RWPE1 (cell line): Measurements from ENCODE around the gene RUNX1.

ENCODE experiments used
- CTCF ChIA-PET: fragments of 350-600 bp; sonication (Branson Sonifier 250); formaldehyde crosslinking; extraction: SDS; loops from one replicate; lab custom pipeline; 2021; lab: Yijun Ruan, JAX
- POLR2A ChIA-PET: fragments of 400-600 bp; formaldehyde crosslinking; extraction: SDS; loops from one replicate; lab custom pipeline; 2020; ENCODE audit warnings: antibody characterized with exemption; ENCODE audit not compliant: low non-redundant PET; lab: Yijun Ruan, JAX
- DNase-seq: peaks from one replicate; pipeline ENCODE4 v3.0.0; 2012; ENCODE audit warnings: low spot score
- H3K27ac ChIP-seq: fragments of 450-650 bp; 2 replicates; pipeline ENCODE4 v1.5.1; 2017
- TF ChIP-seq, protein P1 (sequence below): fragments of 450-650 bp; conservative IDR thresholded peaks from 2 replicates; pipeline ENCODE4 v1.5.1; 2017; ENCODE audit warnings: low read depth, mild to moderate bottlenecking

The RUNX1 gene

DNA sequence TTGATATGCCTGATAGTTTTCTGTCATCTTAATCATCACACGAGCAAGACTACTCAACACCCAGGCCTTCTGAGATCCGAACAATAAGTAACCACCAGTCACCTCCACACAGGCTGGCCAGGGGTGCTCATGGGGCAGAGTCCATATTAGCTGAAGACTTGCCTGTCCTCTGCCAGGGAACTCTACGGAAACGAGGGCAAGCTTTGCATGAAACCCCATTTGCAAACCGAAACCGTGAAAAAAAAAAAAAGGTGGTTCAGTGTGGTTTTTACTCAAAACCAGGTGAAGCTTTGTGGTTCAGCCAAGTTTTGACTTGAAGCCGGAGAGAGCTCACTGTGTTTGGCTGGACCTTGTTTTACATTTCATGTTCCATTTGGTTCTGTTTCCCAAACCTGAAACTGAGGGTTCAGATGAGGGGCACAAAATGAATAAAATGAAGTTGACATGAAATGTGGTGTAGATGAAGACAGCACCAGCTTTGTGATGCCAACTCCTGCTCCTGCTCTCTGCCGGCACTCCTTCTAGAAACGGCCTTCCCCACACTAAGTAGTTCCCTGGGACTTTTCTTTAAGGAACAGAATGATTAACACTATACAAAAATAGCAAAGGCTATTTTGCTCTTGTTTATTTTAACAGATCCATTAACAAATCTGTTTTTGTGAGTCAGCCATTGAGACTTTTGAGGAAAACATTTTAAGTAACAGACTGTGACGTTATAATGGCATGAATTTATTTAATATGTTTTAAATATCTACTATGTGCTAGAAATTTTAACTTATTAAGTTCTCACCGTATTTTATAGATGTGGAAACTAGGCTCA lies 74.7 kb downstream of the RUNX1 start:
- no peak for DNase-seq
- no peak overlapping the region for H3K27ac ChIP-seq
- CTCF ChIA-PET = interaction anchor here (0.5 kb wide), 1 partner anchor 155 kb away, joined by 6 read pairs; no protein-coding TSS in a partner anchor
- TF ChIP-seq, protein P1, sequence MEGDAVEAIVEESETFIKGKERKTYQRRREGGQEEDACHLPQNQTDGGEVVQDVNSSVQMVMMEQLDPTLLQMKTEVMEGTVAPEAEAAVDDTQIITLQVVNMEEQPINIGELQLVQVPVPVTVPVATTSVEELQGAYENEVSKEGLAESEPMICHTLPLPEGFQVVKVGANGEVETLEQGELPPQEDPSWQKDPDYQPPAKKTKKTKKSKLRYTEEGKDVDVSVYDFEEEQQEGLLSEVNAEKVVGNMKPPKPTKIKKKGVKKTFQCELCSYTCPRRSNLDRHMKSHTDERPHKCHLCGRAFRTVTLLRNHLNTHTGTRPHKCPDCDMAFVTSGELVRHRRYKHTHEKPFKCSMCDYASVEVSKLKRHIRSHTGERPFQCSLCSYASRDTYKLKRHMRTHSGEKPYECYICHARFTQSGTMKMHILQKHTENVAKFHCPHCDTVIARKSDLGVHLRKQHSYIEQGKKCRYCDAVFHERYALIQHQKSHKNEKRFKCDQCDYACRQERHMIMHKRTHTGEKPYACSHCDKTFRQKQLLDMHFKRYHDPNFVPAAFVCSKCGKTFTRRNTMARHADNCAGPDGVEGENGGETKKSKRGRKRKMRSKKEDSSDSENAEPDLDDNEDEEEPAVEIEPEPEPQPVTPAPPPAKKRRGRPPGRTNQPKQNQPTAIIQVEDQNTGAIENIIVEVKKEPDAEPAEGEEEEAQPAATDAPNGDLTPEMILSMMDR = no peak
- POLR2A ChIA-PET = no interaction called here

DNA sequence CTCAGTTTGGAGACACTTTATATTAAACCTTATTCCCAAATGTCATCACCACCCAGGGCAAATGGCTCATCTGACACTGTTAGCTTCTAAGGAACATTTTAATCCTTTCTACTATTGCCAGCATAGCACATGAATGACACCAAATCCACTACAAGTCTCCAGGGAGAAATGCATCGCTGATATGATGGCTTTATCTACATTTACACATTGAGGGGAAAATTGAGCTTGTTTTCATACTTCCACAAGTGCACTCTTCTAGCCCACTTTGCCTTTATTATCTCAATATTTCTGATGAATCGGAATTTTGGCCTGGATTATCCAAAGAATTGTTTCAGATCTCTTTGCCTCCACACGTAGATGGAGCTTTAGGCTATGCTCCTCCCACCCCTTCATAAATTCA lies 75.4 kb downstream of the RUNX1 start:
- ChIA-PET POLR2A (no interaction called here), CTCF (no interaction called here)
- TF ChIP-seq, protein P1 = no peak
- no peak for DNase-seq
- no peak overlapping the region for H3K27ac ChIP-seq

GRCh38 chr21:34971656-34972055 lies 77.4 kb downstream of the RUNX1 start:
- CTCF ChIA-PET = no interaction called here
- POLR2A ChIA-PET = no interaction called here
- H3K27ac ChIP-seq = no peak overlapping the region
- no peak for DNase-seq
- TF ChIP-seq, protein P1 = no peak

- TF ChIP-seq, protein P1 = no peak
- no peak overlapping the region for H3K27ac ChIP-seq
- no peak for DNase-seq
- CTCF ChIA-PET = no interaction called here
- POLR2A ChIA-PET = no interaction called here
Measured at GRCh38 chr21:34970566-34970965, 78.5 kb downstream of the RUNX1 start.

GRCh38 chr21:34970167-34970500 lies 79.0 kb downstream of the RUNX1 start:
- POLR2A ChIA-PET = no interaction called here
- CTCF ChIA-PET = no interaction called here
- DNase-seq = no peak
- no peak overlapping the region for H3K27ac ChIP-seq
- TF ChIP-seq, protein P1 = no peak

DNA sequence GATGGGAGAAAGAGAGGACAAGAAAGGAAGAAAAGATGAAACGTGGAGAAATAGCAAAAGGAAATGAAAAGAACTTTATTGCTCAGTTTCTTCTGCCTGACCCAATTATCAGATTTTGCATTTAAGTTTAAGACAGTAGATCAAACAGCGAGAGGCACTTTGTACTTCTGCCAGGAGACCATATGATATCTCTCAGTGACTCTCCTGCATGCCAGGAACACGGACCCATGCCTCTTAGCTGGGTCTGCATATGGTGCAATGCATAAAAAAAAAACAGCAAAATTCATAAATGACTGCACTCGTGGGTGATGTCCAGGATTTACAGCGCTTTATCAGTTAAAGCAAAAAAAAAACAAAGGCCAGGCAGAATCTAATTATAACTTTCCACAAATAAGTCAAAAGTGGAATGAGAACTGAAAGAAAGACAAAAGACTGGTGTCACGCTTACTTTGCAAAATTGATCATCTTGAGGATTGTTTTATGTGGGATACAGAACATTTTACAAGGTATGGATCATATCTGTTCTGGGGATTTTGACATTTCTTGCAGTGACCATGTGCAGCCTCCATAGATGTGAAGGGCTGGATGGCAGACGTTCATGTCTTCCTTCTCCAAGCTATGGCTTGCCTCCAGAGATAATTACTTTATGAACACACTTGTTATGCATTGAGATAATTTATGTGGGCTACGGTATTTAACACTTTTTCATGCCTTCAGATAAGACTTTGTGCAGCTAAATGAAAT lies 79.5 kb downstream of the RUNX1 start:
- DNase-seq = no peak
- ChIA-PET CTCF (interaction anchor here (0.6 kb wide), 1 partner anchor 11 kb away, joined by 3 read pairs; no protein-coding TSS in a partner anchor), POLR2A (no interaction called here)
- TF ChIP-seq, protein P1 = no peak
- no peak overlapping the region for H3K27ac ChIP-seq
